GM23338 (cell line): ENCODE data around the gene TGFBI. TPM values are rescaled to one million over a fixed set of nuclear protein-coding genes. Genes with fewer than 3 reads are reported as not detected.

Experiments used
- ATAC-seq: fragments of 200-7000 bp; cut with Tn5 transposase; 3 replicates; pipeline ENCODE4 v1.9.1; 2020
- DNase-seq: peaks from one replicate; pipeline ENCODE4 v3.0.0-alpha.2; 2015; ENCODE audit warnings: low spot score
- H2AFZ ChIP-seq: fragments of 200-600 bp; sonication (generic); 2 replicates; pipeline ENCODE4 v1.8.0; 2016; ENCODE audit warnings: antibody characterized with exemption, mild to moderate bottlenecking, moderate library complexity
- H3F3A ChIP-seq: fragments of 200-600 bp; sonication (generic); replicated peaks from 2 replicates; pipeline ENCODE4 v1.8.0; 2017; ENCODE audit warnings: antibody characterized with exemption, mixed run types, low read depth
- H3K27ac ChIP-seq: fragments of 200-600 bp; sonication (generic); 2 replicates; pipeline ENCODE4 v1.6.1; 2016; ENCODE audit warnings: low read depth
- H3K27me3 ChIP-seq: fragments of 200-600 bp; sonication (generic); 2 replicates; pipeline ENCODE4 v1.8.0; 2016; ENCODE audit warnings: mild to moderate bottlenecking, mixed run types, moderate library complexity; ENCODE audit not compliant: insufficient read depth
- H3K36me3 ChIP-seq: fragments of 200-600 bp; sonication (generic); 2 replicates; pipeline ENCODE4 v1.8.0; 2016; ENCODE audit warnings: mild to moderate bottlenecking; ENCODE audit not compliant: insufficient read depth
- H3K4me1 ChIP-seq: fragments of 200-600 bp; sonication (generic); 2 replicates; pipeline ENCODE4 v1.8.0; 2016; ENCODE audit warnings: mild to moderate bottlenecking, moderate library complexity; ENCODE audit not compliant: insufficient read depth
- H3K4me2 ChIP-seq: fragments of 200-600 bp; sonication (generic); 2 replicates; pipeline ENCODE4 v1.7.1; 2017; ENCODE audit warnings: mixed run types
- H3K4me3 ChIP-seq: fragments of 200-600 bp; sonication (generic); 2 replicates; pipeline ENCODE4 v1.6.1; 2016; ENCODE audit warnings: mixed run types
- H3K79me2 ChIP-seq: fragments of 200-600 bp; sonication (generic); replicated peaks from 2 replicates; pipeline ENCODE4 v1.8.0; 2017; ENCODE audit warnings: mild to moderate bottlenecking; ENCODE audit not compliant: insufficient read depth
- H3K9me2 ChIP-seq: fragments of 200-600 bp; sonication (generic); 2 replicates; pipeline ENCODE4 v1.8.0; 2017; ENCODE audit not compliant: insufficient read depth
- H4K20me1 ChIP-seq: fragments of 200-600 bp; sonication (generic); replicated peaks from 2 replicates; pipeline ENCODE4 v1.8.0; 2017; ENCODE audit warnings: mild to moderate bottlenecking; ENCODE audit not compliant: insufficient read depth
- H3K27ac Mint-ChIP-seq: 2 replicates; pipeline ENCODE4 v1.8.0; 2020; ENCODE audit warnings: inconsistent platforms, mild to moderate bottlenecking, moderate library complexity, mixed read lengths
- H3K27me3 Mint-ChIP-seq: 3 replicates; pipeline ENCODE4 v1.8.0; 2022; ENCODE audit warnings: low read depth, mild to moderate bottlenecking, moderate library complexity, mixed read lengths, inconsistent platforms; ENCODE audit not compliant: insufficient read depth, poor library complexity
- H3K36me3 Mint-ChIP-seq: 3 replicates; pipeline ENCODE4 v1.8.0; 2021; ENCODE audit warnings: low read depth, mild to moderate bottlenecking, inconsistent platforms, moderate library complexity, mixed read lengths
- H3K4me1 Mint-ChIP-seq: 3 replicates; pipeline ENCODE4 v1.8.0; 2020; ENCODE audit warnings: mild to moderate bottlenecking, inconsistent platforms, mixed read lengths
- H3K4me3 Mint-ChIP-seq: 3 replicates; pipeline ENCODE4 v1.8.0; 2021; ENCODE audit warnings: moderate library complexity, mild to moderate bottlenecking, inconsistent platforms, mixed read lengths
- H3K9me3 Mint-ChIP-seq: 3 replicates; pipeline ENCODE4 v1.8.0; 2020; ENCODE audit warnings: moderate library complexity, mild to moderate bottlenecking, inconsistent platforms, mixed read lengths
- CTCF ChIP-seq, 2 experiments: fragments of 200-600 bp in 1 of 2; sonication (generic) in 1 of 2; conservative IDR thresholded peaks; 2 replicates each; pipeline versions ENCODE4 v1.5.1 to v1.6.1; 2016 to 2017; ENCODE audit warnings: antibody characterized with exemption in 2 of 2, low read depth in 2 of 2, mild to moderate bottlenecking in 2 of 2, moderate library complexity in 1 of 2
- ZNF331 ChIP-seq: fragments of 250-450 bp; sonication (Bioruptor Pico); IDR thresholded peaks from 2 replicates; pipeline ENCODE4 v1.5.0; 2020; ENCODE audit warnings: low read depth, mild to moderate bottlenecking, moderate library complexity
- ZNF462 ChIP-seq: fragments of 250-450 bp; sonication (Bioruptor Pico); IDR thresholded peaks from 2 replicates; pipeline ENCODE4 v1.5.0; 2020; ENCODE audit warnings: mild to moderate bottlenecking, moderate library complexity
- polyA plus RNA-seq: library from polyadenylated mRNA; unstranded; fragments of >200 nt; fragmentation: Nextera tagmentation; extraction: Ambion mirVana; gene quantifications from 2 replicates; pipeline ENCODE4 v1.2.1, GENCODE V29; 2016
- total RNA-seq: library from RNA; depleted of rRNA; stranded (reverse); fragments of >200 nt; shearing (Covaris generic); gene quantifications from 2 replicates; pipeline ENCODE4 v1.2.3, GENCODE V29; 2014
- TF ChIP-seq, protein P1 (sequence below): IDR thresholded peaks from 2 replicates; pipeline ENCODE4 v1.6.1; 2016; ENCODE audit warnings: antibody characterized with exemption

Gene TGFBI
- total and polyA plus RNA-seq, 2 experiments from 2014 or later = 8.9 to 9.4 TPM

DNA sequence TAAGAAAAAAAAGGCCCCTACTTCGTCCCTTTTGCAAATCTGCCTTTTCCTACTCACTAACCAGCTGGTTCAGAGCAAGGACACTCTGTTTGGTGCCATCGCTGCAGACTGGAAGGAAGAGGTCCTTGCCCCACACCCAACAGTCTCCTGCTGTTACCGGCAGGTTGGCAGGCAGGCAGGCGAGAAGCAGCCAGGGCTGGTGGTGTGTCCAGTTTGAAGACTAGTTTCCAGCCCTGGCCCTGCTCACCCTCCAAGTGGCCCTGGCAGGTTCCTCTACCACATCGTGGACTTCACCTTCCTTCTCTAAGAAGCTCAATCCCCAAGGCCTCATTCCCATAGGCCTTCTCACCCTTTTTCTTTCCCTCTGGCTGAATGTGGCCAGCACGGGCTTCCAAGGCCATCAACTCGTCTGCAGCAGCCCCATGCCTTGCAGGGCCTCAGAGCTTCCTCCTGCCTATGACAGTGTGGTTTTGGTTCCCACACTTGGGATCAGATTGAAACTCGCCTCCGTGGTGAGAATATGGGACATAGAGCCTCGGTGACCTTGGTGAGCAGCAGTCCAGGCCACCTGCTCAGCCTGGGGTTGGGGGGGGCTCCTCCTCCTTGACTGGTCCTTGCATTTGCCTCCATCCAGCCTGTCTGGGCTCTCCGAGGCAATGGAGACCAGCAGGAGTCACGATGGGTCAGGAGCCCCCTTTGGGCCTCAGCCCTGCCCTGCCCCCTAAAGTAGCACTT lies 22.9 kb downstream of the TGFBI start:
- H3K27ac ChIP-seq = no peak overlapping the region
- Mint-ChIP-seq H3K27ac (no peak overlapping the region), H3K36me3 (no peaks in the 10 kb centered on the region; the same call in 2 of the 3 replicates), H3K9me3 (no peaks in the 10 kb centered on the region), H3K4me3 (no peak overlapping the region), H3K4me1 (peaks cover under 1% of the 10 kb centered on the region; the same call in 2 of the 3 replicates), H3K27me3 (peaks cover 4% of the 10 kb centered on the region)
- H3K79me2 ChIP-seq = no peaks in the 10 kb centered on the region
- DNase-seq (no peak), ATAC-seq (no peak)
- no peaks in the 10 kb centered on the region for H3K9me2 ChIP-seq
- no peaks in the 10 kb centered on the region for H3K27me3 ChIP-seq
- no peak overlapping the region for H2AFZ ChIP-seq
- no peaks in the 10 kb centered on the region for H3K36me3 ChIP-seq
- no peaks in the 10 kb centered on the region for H4K20me1 ChIP-seq
- no peak for TF ChIP-seq ZNF462
- TF ChIP-seq, protein P1, sequence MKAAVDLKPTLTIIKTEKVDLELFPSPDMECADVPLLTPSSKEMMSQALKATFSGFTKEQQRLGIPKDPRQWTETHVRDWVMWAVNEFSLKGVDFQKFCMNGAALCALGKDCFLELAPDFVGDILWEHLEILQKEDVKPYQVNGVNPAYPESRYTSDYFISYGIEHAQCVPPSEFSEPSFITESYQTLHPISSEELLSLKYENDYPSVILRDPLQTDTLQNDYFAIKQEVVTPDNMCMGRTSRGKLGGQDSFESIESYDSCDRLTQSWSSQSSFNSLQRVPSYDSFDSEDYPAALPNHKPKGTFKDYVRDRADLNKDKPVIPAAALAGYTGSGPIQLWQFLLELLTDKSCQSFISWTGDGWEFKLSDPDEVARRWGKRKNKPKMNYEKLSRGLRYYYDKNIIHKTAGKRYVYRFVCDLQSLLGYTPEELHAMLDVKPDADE = no peak
- no peaks in the 10 kb centered on the region for H3F3A ChIP-seq
- H3K4me2 ChIP-seq = no peak overlapping the region
- H3K4me1 ChIP-seq = no peaks in the 10 kb centered on the region
- H3K4me3 ChIP-seq = no peak overlapping the region

- H3K27me3 Mint-ChIP-seq = peaks cover 4% of the 10 kb centered on the region
- no peaks in the 10 kb centered on the region; the same call in 1 of the 2 replicates for H3K36me3 ChIP-seq
- H3K4me3 ChIP-seq = no peak overlapping the region
- peaks cover 11% of the 10 kb centered on the region for H3K4me1 Mint-ChIP-seq
- DNase-seq = no peak
- no peaks in the 10 kb centered on the region for H3K9me2 ChIP-seq
- no peak overlapping the region for H3K4me2 ChIP-seq
- no peaks in the 10 kb centered on the region for H3K79me2 ChIP-seq
- peaks cover 3% of the 10 kb centered on the region for H3K4me1 ChIP-seq
- no peak overlapping the region for H2AFZ ChIP-seq
- no peak overlapping the region for H3K27ac ChIP-seq
- no peaks in the 10 kb centered on the region for H3K27me3 ChIP-seq
- H3F3A ChIP-seq = no peaks in the 10 kb centered on the region
- no peak for ATAC-seq
- H3K36me3 Mint-ChIP-seq = no peaks in the 10 kb centered on the region; the same call in 2 of the 3 replicates
- no peaks in the 10 kb centered on the region for H4K20me1 ChIP-seq
- H3K27ac Mint-ChIP-seq = no peak overlapping the region
- no peak overlapping the region for H3K4me3 Mint-ChIP-seq
- H3K9me3 Mint-ChIP-seq = no peaks in the 10 kb centered on the region
- TF ChIP-seq, protein P1 = no peak
- TF ChIP-seq ZNF331 (CRISPR knock-in tag) = no peak
- TF ChIP-seq CTCF (conservative IDR thresholded peaks at IDR 0.05; ENCODE audit: low read depth in 2 of 2) = no peak
Measured at GRCh38 chr5:136052692-136053335, 24.0 kb downstream of the TGFBI start.
